Spinal cord (tissue), 10 donors: ENCODE data around the gene SCAF1. TPM values are rescaled to one million over a fixed set of nuclear protein-coding genes. Genes with fewer than 3 reads are reported as not detected.

Experiments
- DNase-seq, 6 donors: peaks; one replicate each; pipeline versions ENCODE4 v3.0.0 to v3.0.0-alpha.2; 2013 to 2015; ENCODE audit warnings: low spot score in 6 of 6, low read depth in 4 of 6
- H3K27ac ChIP-seq: one replicate; pipeline ENCODE4 v1.5.1; 2013; ENCODE audit warnings: low read depth, low read length, control low read depth
- H3K27me3 ChIP-seq: one replicate; pipeline ENCODE4 v1.6.1; 2013; ENCODE audit warnings: low read length; ENCODE audit not compliant: control insufficient read depth, insufficient read depth
- H3K36me3 ChIP-seq: one replicate; pipeline ENCODE4 v1.6.1; 2013; ENCODE audit warnings: low read length; ENCODE audit not compliant: control insufficient read depth, insufficient read depth
- H3K4me1 ChIP-seq: one replicate; pipeline ENCODE4 v1.6.1; 2013; ENCODE audit warnings: low read length; ENCODE audit not compliant: control insufficient read depth, insufficient read depth
- H3K4me3 ChIP-seq: one replicate; pipeline ENCODE4 v1.5.1; 2013; ENCODE audit warnings: low read depth, low read length, control low read depth
- H3K9me3 ChIP-seq: one replicate; pipeline ENCODE4 v1.6.1; 2013; ENCODE audit warnings: low read length; ENCODE audit not compliant: control insufficient read depth, insufficient read depth
- WGBS: methylation state at CpG from one replicate; pipeline ENCODE4 v1.1.5; 2013; ENCODE audit warnings: missing lambda C conversion rate; ENCODE audit not compliant: insufficient coverage; 5-methylcytosine and 5-hydroxymethylcytosine counted together
- polyA plus RNA-seq, 2 donors: library from polyadenylated mRNA; unstranded; fragments of 120-200 nt; gene quantifications; one replicate each; pipeline ENCODE4 v1.2.1, GENCODE V29; 2013; ENCODE audit not compliant: insufficient read length in 2 of 2
- total RNA-seq, 2 donors: library from RNA; depleted of rRNA in 1 of 2; stranded (reverse); fragments of 120-200 nt in 1 of 2; fragments of >200 nt in 1 of 2; gene quantifications; one replicate each; pipeline versions ENCODE4 v1.2.3 to v1.2.4, GENCODE V29; 2013 to 2014
- donor health status: healthy.

Gene SCAF1
- total and polyA plus RNA-seq, 4 donors = 11.8 to 70.8 (median 39.2) TPM

GRCh38 chr19:49654581-49654980, 12.6 kb downstream of the SCAF1 start:
- H3K27me3 ChIP-seq = no peaks in the 10 kb centered on the region
- H3K4me1 ChIP-seq = no peaks in the 10 kb centered on the region
- H3K4me3 ChIP-seq = no peak overlapping the region
- no peaks in the 10 kb centered on the region for H3K9me3 ChIP-seq
- no peak for DNase-seq
- WGBS = 93% methylated on average over 10 of the region's 10 CpGs
- no peak overlapping the region for H3K27ac ChIP-seq
- H3K36me3 ChIP-seq = peaks cover 95% of the 10 kb centered on the region

- no peak overlapping the region for H3K4me3 ChIP-seq
- no peaks in the 10 kb centered on the region for H3K9me3 ChIP-seq
- 92% methylated on average over 22 of the region's 23 CpGs for WGBS
- no peak overlapping the region for H3K27ac ChIP-seq
- DNase-seq = no peak
- H3K27me3 ChIP-seq = no peaks in the 10 kb centered on the region
- no peaks in the 10 kb centered on the region for H3K4me1 ChIP-seq
- H3K36me3 ChIP-seq = peaks cover 95% of the 10 kb centered on the region
Measured at GRCh38 chr19:49655570-49656455, 13.8 kb downstream of the SCAF1 start.

GRCh38 chr19:49656456-49657109, 14.6 kb downstream of the SCAF1 start:
- Histone ChIP-seq H3K4me3 (no peak overlapping the region), H3K27me3 (no peaks in the 10 kb centered on the region), H3K4me1 (no peaks in the 10 kb centered on the region), H3K27ac (no peak overlapping the region), H3K36me3 (peaks cover 96% of the 10 kb centered on the region), H3K9me3 (no peaks in the 10 kb centered on the region)
- DNase-seq = no peak
- 91% methylated on average over 17 of the region's 17 CpGs for whole genome bisulfite sequencing

GRCh38 chr19:49657493-49658138, 15.6 kb downstream of the SCAF1 start:
- no peaks in the 10 kb centered on the region for H3K4me1 ChIP-seq
- DNase-seq = no peak
- WGBS = 94% methylated on average over 22 of the region's 22 CpGs
- no peaks in the 10 kb centered on the region for H3K9me3 ChIP-seq
- no peak overlapping the region for H3K4me3 ChIP-seq
- H3K27me3 ChIP-seq = no peaks in the 10 kb centered on the region
- H3K27ac ChIP-seq = no peak overlapping the region
- H3K36me3 ChIP-seq = peaks cover 100% of the 10 kb centered on the region

- no peaks in the 10 kb centered on the region for H3K4me1 ChIP-seq
- peaks cover 100% of the 10 kb centered on the region for H3K36me3 ChIP-seq
- no peak for DNase-seq
- H3K27me3 ChIP-seq = no peaks in the 10 kb centered on the region
- no peak overlapping the region for H3K4me3 ChIP-seq
- H3K9me3 ChIP-seq = no peaks in the 10 kb centered on the region
- H3K27ac ChIP-seq = no peak overlapping the region
- 95% methylated on average over 11 of the region's 15 CpGs for WGBS
Measured at GRCh38 chr19:49658139-49658517, 16.1 kb downstream of the SCAF1 start.

- Histone ChIP-seq H3K36me3 (peaks cover 94% of the 10 kb centered on the region), H3K4me3 (no peak overlapping the region), H3K9me3 (no peaks in the 10 kb centered on the region), H3K27ac (no peak overlapping the region), H3K4me1 (peaks cover 5% of the 10 kb centered on the region), H3K27me3 (no peaks in the 10 kb centered on the region)
- DNase-seq = no peak
- 96% methylated on average over 10 of the region's 12 CpGs for WGBS
Measured at GRCh38 chr19:49658566-49659442, 16.8 kb downstream of the SCAF1 start.

GRCh38 chr19:49660338-49660961, 18.4 kb downstream of the SCAF1 start:
- Histone ChIP-seq H3K4me1 (peaks cover 21% of the 10 kb centered on the region), H3K4me3 (no peak overlapping the region), H3K9me3 (no peaks in the 10 kb centered on the region), H3K36me3 (peaks cover 78% of the 10 kb centered on the region), H3K27me3 (no peaks in the 10 kb centered on the region), H3K27ac (no peak overlapping the region)
- WGBS = 85% methylated on average over 6 of the region's 15 CpGs
- no peak for DNase-seq

GRCh38 chr19:49662011-49662410, 20.0 kb downstream of the SCAF1 start:
- H3K36me3 ChIP-seq = peaks cover 62% of the 10 kb centered on the region

GRCh38 chr19:49663224-49663623, 21.2 kb downstream of the SCAF1 start:
- Histone ChIP-seq H3K4me1 (peaks cover 35% of the 10 kb centered on the region), H3K9me3 (no peaks in the 10 kb centered on the region), H3K27me3 (no peaks in the 10 kb centered on the region), H3K27ac (no peak overlapping the region), H3K36me3 (peaks cover 50% of the 10 kb centered on the region), H3K4me3 (no peak overlapping the region)
- 92% methylated on average over 10 of the region's 12 CpGs for WGBS
- no peak for DNase-seq

More at GRCh38 chr19:49662011-49662410, 20.0 kb downstream of the SCAF1 start:
- Histone ChIP-seq H3K27ac (no peak overlapping the region), H3K9me3 (no peaks in the 10 kb centered on the region), H3K27me3 (no peaks in the 10 kb centered on the region), H3K4me1 (peaks cover 35% of the 10 kb centered on the region), H3K4me3 (no peak overlapping the region)
- 94% methylated on average over 15 of the region's 16 CpGs for WGBS
- DNase-seq = no peak
